Muscle of leg (tissue), 11 donors: ENCODE measurements around the gene OSBPL8. TPM values are rescaled to one million over a fixed set of nuclear protein-coding genes. Genes with fewer than 3 reads are reported as not detected.

Experiments
- DNase-seq: peaks from one replicate; pipeline ENCODE4 v3.0.0; 2013
- H3K27ac ChIP-seq: one replicate; pipeline ENCODE4 v1.5.1; 2013; ENCODE audit warnings: mild to moderate bottlenecking, low read length, control low read depth
- H3K27me3 ChIP-seq: one replicate; pipeline ENCODE4 v1.6.1; 2013; ENCODE audit warnings: low read length; ENCODE audit not compliant: control insufficient read depth, insufficient read depth
- H3K36me3 ChIP-seq: one replicate; pipeline ENCODE4 v1.6.1; 2013; ENCODE audit warnings: low read length; ENCODE audit not compliant: control insufficient read depth, insufficient read depth
- H3K4me1 ChIP-seq: one replicate; pipeline ENCODE4 v1.6.1; 2013; ENCODE audit warnings: low read length; ENCODE audit not compliant: control insufficient read depth, insufficient read depth
- H3K4me3 ChIP-seq: one replicate; pipeline ENCODE4 v1.5.1; 2013; ENCODE audit warnings: low read length, control low read depth
- H3K9me3 ChIP-seq: replicated peaks from 2 replicates; pipeline ENCODE4 v1.6.1; 2013; ENCODE audit warnings: low read depth, low read length; ENCODE audit not compliant: control insufficient read depth
- WGBS: methylation state at CpG from one replicate; pipeline ENCODE4 v1.1.5; 2013; ENCODE audit warnings: missing lambda C conversion rate; ENCODE audit not compliant: insufficient coverage; 5-methylcytosine and 5-hydroxymethylcytosine counted together
- polyA plus RNA-seq, 8 donors: library from polyadenylated mRNA; unstranded; fragments of 120-200 nt; gene quantifications; one replicate each; pipeline versions ENCODE4 v1.2.1 to v1.2.3, GENCODE V29; 2013; ENCODE audit warnings: inconsistent platforms in 1 of 8, low replicate concordance in 1 of 8; ENCODE audit not compliant: insufficient read length in 8 of 8, insufficient read depth in 1 of 8
- total RNA-seq: library from RNA; stranded (reverse); fragments of 120-200 nt; gene quantifications from one replicate; pipeline ENCODE4 v1.2.4, GENCODE V29; 2013

Gene OSBPL8
- total and polyA plus RNA-seq, 9 donors, result 14.5 to 36.4 (median 26.2) TPM

DNA sequence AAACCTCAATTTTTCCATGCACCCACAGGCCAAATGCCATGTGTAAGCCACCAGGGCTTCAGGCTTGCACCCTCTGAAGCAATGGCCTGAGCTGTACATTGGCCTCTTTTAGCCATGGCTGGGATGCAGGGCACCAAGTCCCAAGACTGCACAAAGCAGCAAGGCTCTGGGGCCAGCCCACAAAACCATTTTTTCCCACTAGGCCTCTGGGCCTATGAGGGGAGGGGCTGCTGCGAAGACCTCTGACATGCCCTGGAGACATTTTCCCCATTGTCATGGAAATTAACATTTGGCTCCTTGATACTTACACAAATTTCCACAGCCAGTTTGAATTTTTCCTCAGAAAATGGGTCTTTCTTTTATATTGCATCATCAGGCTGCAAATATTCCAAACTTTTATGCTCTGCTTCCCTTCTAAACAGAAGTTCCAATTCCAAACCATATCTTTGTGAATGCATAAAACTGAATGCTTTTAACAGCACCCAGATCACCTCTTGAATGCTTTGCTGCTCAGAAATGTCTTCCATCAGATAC, 14.3 kb upstream of the OSBPL8 start:
- Histone ChIP-seq H3K4me1 (no peaks in the 10 kb centered on the region), H3K9me3 (peaks cover 2% of the 10 kb centered on the region), H3K27ac (no peak overlapping the region), H3K27me3 (no peaks in the 10 kb centered on the region), H3K36me3 (no peaks in the 10 kb centered on the region), H3K4me3 (no peak overlapping the region)
- no peak for DNase-seq
- WGBS, result 100% methylated on average over 1 of the region's 1 CpG

DNA sequence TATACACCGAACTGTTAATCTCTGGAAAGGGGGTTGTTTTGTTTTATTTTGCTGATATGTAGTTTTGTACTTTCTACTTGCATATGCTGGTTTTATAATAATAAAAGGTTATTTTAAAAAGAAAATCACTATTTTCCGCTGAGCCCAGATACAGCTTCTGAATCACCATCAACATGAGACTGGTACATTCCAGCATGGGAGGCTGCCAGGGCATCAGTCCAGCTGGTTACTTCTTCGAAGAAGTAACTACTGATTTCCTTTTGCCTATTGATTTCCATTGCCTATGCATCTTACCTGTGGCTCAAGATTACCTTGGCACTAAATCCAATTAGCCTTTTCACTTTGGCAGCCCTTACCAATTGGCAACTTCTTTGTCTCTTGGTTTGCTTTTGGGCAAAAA, 11.7 kb upstream of the OSBPL8 start:
- no peaks in the 10 kb centered on the region for H3K4me1 ChIP-seq
- no peaks in the 10 kb centered on the region for H3K27me3 ChIP-seq
- no peak for DNase-seq
- no peak overlapping the region for H3K27ac ChIP-seq
- no peaks in the 10 kb centered on the region for H3K36me3 ChIP-seq
- 67% methylated on average over 2 of the region's 3 CpGs for WGBS
- peaks cover 2% of the 10 kb centered on the region for H3K9me3 ChIP-seq
- no peak overlapping the region for H3K4me3 ChIP-seq

GRCh38 chr12:76569685-76570604, 10.4 kb upstream of the OSBPL8 start:
- Histone ChIP-seq H3K4me3 (no peak overlapping the region), H3K27ac (no peak overlapping the region), H3K4me1 (no peaks in the 10 kb centered on the region), H3K27me3 (no peaks in the 10 kb centered on the region), H3K9me3 (peaks cover 2% of the 10 kb centered on the region), H3K36me3 (no peaks in the 10 kb centered on the region)
- WGBS, result no CpG with 5 or more reads among the region's 4 CpGs
- peak; percentile 32 for DNase-seq

DNA sequence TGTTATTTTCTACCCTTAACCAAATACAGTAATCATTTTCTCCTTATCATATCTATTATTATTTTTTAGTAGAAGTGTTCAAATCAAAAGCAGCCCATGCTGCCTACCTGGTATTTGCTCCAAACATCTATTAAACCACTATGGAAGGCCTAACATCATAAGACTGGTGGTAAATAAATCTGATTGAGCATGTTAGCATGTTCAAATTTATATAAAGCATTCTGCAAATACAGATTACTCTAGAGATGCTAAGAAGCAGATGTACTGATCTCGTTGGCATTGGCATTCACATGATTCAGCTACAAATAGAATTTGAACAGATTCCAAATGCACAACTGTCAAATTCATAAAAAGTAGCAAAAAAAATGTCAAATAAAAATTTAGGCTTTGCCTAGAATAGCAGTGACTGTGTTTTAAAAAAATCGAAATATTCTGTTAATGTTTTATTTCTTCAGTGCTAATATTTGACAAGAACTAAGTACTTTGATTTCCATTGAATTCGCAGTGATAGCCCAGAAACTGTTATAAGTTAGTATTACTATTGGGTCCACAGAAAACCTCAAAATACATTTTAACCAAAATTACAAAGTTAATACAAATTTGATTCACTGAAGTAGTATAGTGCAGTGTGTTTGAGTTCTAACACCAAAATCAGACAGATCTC, 9.4 kb upstream of the OSBPL8 start:
- DNase-seq, result no peak
- H3K4me3 ChIP-seq, result no peak overlapping the region
- no peak overlapping the region for H3K27ac ChIP-seq
- H3K27me3 ChIP-seq, result no peaks in the 10 kb centered on the region
- H3K4me1 ChIP-seq, result no peaks in the 10 kb centered on the region
- no peaks in the 10 kb centered on the region for H3K36me3 ChIP-seq
- no CpG with 5 or more reads among the region's 3 CpGs for WGBS
- peaks cover 2% of the 10 kb centered on the region for H3K9me3 ChIP-seq

GRCh38 chr12:76568130-76568529, 8.6 kb upstream of the OSBPL8 start:
- Histone ChIP-seq H3K36me3 (no peaks in the 10 kb centered on the region), H3K27me3 (no peaks in the 10 kb centered on the region), H3K27ac (no peak overlapping the region), H3K4me3 (no peak overlapping the region), H3K4me1 (no peaks in the 10 kb centered on the region), H3K9me3 (no peaks in the 10 kb centered on the region)
- 100% methylated on average over 1 of the region's 3 CpGs for WGBS
- no peak for DNase-seq

GRCh38 chr12:76563061-76563460, 3.5 kb upstream of the OSBPL8 start:
- Histone ChIP-seq H3K27ac (no peak overlapping the region), H3K27me3 (no peaks in the 10 kb centered on the region), H3K9me3 (no peaks in the 10 kb centered on the region), H3K36me3 (no peaks in the 10 kb centered on the region), H3K4me1 (no peaks in the 10 kb centered on the region), H3K4me3 (no peak overlapping the region)
- 100% methylated on average over 1 of the region's 2 CpGs for WGBS
- DNase-seq, result no peak

DNA sequence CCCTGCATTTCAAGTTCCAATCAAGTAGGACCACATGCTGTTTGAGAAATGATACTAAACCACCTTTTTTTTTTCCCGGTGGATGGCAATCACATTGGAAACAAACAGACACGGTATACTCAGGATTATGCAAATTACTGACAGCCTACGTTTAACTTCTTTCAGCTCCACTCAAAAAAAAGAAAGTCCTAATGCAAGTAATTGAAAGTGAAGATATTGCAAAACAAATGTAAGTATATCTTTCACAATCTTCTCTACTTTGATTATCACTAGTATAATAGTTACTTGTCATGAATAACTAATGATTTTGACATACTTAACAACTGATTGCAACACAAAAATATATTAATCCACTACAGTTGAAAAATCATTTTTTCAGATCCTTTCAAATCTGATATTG, 2.6 kb upstream of the OSBPL8 start:
- no peak overlapping the region for H3K27ac ChIP-seq
- H3K27me3 ChIP-seq, result no peaks in the 10 kb centered on the region
- H3K36me3 ChIP-seq, result no peaks in the 10 kb centered on the region
- no peaks in the 10 kb centered on the region for H3K9me3 ChIP-seq
- no CpG with 5 or more reads among the region's 3 CpGs for WGBS
- no peak for DNase-seq
- no peaks in the 10 kb centered on the region for H3K4me1 ChIP-seq
- H3K4me3 ChIP-seq, result no peak overlapping the region

DNA sequence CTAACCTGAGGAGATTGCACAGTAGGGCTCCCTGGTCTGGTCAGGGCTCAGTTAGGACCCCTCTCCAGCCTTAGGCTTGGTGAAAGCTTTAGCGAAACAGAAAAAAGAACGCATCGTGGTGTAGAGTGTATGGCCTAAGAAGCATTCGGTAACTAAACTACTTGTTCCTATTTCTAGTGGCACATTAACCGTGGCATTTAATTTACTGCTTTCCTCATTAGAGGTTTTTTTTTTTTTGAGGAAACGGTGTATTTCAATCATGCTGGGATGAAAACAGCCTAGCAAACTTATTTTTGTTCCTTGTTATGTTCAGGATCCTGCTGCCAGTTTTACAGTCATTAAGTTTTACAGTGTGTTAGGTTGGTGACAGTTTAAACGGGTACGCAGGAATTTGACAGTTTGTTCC, 518 bp upstream of the OSBPL8 start:
- no peak for DNase-seq
- no peaks in the 10 kb centered on the region for H3K9me3 ChIP-seq
- no peaks in the 10 kb centered on the region for H3K27me3 ChIP-seq
- no peaks in the 10 kb centered on the region for H3K36me3 ChIP-seq
- H3K27ac ChIP-seq, result peak overlapping the region; percentile 96
- WGBS, result 0% methylated on average over 1 of the region's 8 CpGs
- H3K4me3 ChIP-seq, result peak overlapping the region; percentile 83
- H3K4me1 ChIP-seq, result no peaks in the 10 kb centered on the region

GRCh38 chr12:76558684-76559399, 729 bp downstream of the OSBPL8 start:
- H3K9me3 ChIP-seq, result no peaks in the 10 kb centered on the region
- H3K27ac ChIP-seq, result peak overlapping the region; percentile 96
- WGBS, result under 1% methylated on average over 33 of the region's 33 CpGs
- H3K36me3 ChIP-seq, result no peaks in the 10 kb centered on the region
- no peaks in the 10 kb centered on the region for H3K4me1 ChIP-seq
- peak overlapping the region; percentile 83 for H3K4me3 ChIP-seq
- no peaks in the 10 kb centered on the region for H3K27me3 ChIP-seq
- peak; percentile 65 for DNase-seq

DNA sequence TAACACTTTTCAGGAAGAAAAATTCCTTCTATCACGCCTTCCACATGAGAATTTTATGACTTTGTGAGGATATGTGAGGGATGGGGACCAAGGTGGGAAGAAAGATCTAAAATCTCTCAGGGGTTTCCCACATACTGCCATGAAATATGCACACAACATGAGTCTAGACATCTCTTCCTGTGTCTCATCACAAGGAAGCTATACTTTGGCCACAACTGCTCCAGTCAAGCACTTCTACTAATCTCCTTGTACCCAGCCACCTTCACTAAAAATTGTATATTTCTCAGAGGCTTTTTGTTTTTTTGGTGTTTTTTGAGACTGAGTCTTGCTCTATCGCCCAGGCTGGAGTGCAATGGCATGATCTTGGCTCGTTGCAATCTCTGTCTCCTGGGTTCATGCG, 3.2 kb downstream of the OSBPL8 start:
- Histone ChIP-seq H3K9me3 (no peaks in the 10 kb centered on the region), H3K27me3 (no peaks in the 10 kb centered on the region), H3K27ac (no peak overlapping the region), H3K4me3 (no peak overlapping the region), H3K36me3 (no peaks in the 10 kb centered on the region), H3K4me1 (no peaks in the 10 kb centered on the region)
- DNase-seq, result no peak
- WGBS, result 100% methylated on average over 3 of the region's 4 CpGs
